ENCODE data around the gene NOLC1. TPM values are rescaled to one million over a fixed set of nuclear protein-coding genes. Genes with fewer than 3 reads are reported as not detected.

The NOLC1 gene
- total and polyA plus RNA-seq, 10 of the 15 experiments (the other 5 are each of a cell fraction or from before 2014, with no cell fraction given) = 91.7 to 244 (median 128) TPM

- TF ChIP-seq E2F8 (IDR thresholded peaks at IDR 0.05; ENCODE audit: low read depth, partially characterized antibody) (no peak), ZNF384 (IDR thresholded peaks at IDR 0.05; ENCODE audit: borderline replicate concordance, low read depth, low read length) (no peak)
These were observed 39.9 kb upstream of the NOLC1 start (continued) for GRCh38 chr10:102112210-102112817.

GRCh38 chr10:102113261-102113955 lies 38.8 kb upstream of the NOLC1 start:
- SMC1A ChIA-PET (ENCODE audit: uncharacterized antibody, unreplicated experiment) = interaction anchor here (0.6 to 1.8 kb wide), 5 partner anchors 10 to 255 kb away, joined by 3 to 8 read pairs (median 4); partner anchors contain the start of gene PPRC1
- DNase-seq (ENCODE audit: low read depth, low spot score) (no peak), ATAC-seq (no peak), FAIRE-seq (no peak)
- Histone ChIP-seq H3K79me2 (ENCODE audit: control insufficient read depth, insufficient read depth, low read length) (peaks cover 63% of the 10 kb centered on the region), H3K9me3 (replicated peaks; ENCODE audit: control insufficient read depth, insufficient read depth, low read length) (no peaks in the 10 kb centered on the region), H3K36me3 (ENCODE audit: control insufficient read depth in 2 of 2, insufficient read depth in 2 of 2, low read length in 1 of 2) (peaks cover 20 to 25% of the 10 kb centered on the region in 2 experiments), H3K27me3 (replicated peaks in 1 of 2; ENCODE audit: control insufficient read depth in 2 of 2, insufficient read depth in 2 of 2, low read length in 1 of 2) (no peaks in the 10 kb centered on the region), H2AFZ (ENCODE audit: control insufficient read depth, low read depth, low read length) (no peak overlapping the region), H4K20me1 (ENCODE audit: control insufficient read depth, insufficient read depth) (no peaks in the 10 kb centered on the region), H3K27ac (ENCODE audit: control insufficient read depth, insufficient read depth) (peak overlapping the region; percentile 69), H3K9ac (ENCODE audit: control insufficient read depth, insufficient read depth, low read length) (peak overlapping the region; percentile 89), H3K4me3 (peak overlapping the region; percentile 96), H3K4me2 (ENCODE audit: control insufficient read depth, insufficient read depth) (peak overlapping the region; percentile 94), H3K4me1 (ENCODE audit: control insufficient read depth, insufficient read depth, low read length) (peaks cover 37% of the 10 kb centered on the region)
- POLR2A ChIA-PET = interaction anchor here (0.6 to 1.9 kb wide), 13 partner anchors 12 to 1378 kb away, joined by 3 to 10 read pairs (median 4); partner anchors contain the start of genes HPS6 and NOLC1
- WGBS (ENCODE audit: insufficient coverage, insufficient replicate concordance, low lambda C conversion rate, missing lambda C conversion rate) = 74% methylated on average over 7 of the region's 7 CpGs
- CTCF ChIA-PET = interaction anchor here (0.6 to 4.7 kb wide), 8 partner anchors 10 to 705 kb away, joined by 3 to 28 read pairs (median 3); no protein-coding TSS in a partner anchor
- BruUV-seq (replicated peaks) = TSS peak; percentile 41
- TF ChIP-seq SMARCA5 (IDR thresholded peaks at IDR 0.05) (peak; percentile 46; the same call in 1 of the 2 replicates), CTCF (IDR thresholded peaks at IDR 0.05 in 2 of 3, conservative IDR thresholded peaks at IDR 0.05 in 1 of 3; ENCODE audit: control insufficient read depth in 2 of 3, extremely low read depth in 1 of 3, insufficient read depth in 1 of 3, low read depth in 3 of 3, low read length in 3 of 3) (no peak), ZNF217 (IDR thresholded peaks at IDR 0.05) (0 out of 2 replicates have a peak, but pooled peaks have one; percentile 30), MLLT1 (IDR thresholded peaks at IDR 0.05) (peak; percentile 30; the same call in 1 of the 2 replicates)
- TF ChIP-seq, protein P1, sequence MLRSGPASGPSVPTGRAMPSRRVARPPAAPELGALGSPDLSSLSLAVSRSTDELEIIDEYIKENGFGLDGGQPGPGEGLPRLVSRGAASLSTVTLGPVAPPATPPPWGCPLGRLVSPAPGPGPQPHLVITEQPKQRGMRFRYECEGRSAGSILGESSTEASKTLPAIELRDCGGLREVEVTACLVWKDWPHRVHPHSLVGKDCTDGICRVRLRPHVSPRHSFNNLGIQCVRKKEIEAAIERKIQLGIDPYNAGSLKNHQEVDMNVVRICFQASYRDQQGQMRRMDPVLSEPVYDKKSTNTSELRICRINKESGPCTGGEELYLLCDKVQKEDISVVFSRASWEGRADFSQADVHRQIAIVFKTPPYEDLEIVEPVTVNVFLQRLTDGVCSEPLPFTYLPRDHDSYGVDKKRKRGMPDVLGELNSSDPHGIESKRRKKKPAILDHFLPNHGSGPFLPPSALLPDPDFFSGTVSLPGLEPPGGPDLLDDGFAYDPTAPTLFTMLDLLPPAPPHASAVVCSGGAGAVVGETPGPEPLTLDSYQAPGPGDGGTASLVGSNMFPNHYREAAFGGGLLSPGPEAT (IDR thresholded peaks at IDR 0.05; ENCODE audit: low read depth) = no peak
- in situ Hi-C loops (cut with MboI) = no loop called here
- RAD21 ChIA-PET (ENCODE audit: unreplicated experiment) = interaction anchor here (0.7 to 1.1 kb wide), 4 partner anchors 13 to 273 kb away, joined by 3 to 4 read pairs (median 3); partner anchors contain the start of gene ARMH3
- intact Hi-C loops (cut with micrococcal nuclease; ENCODE audit: unreplicated experiment) = no loop called here
